HEK293 (cell line): ENCODE measurements around the gene PLEKHA1.

Experiments used
- CTCF ChIA-PET: fragments of 350-600 bp; formaldehyde crosslinking; extraction: SDS; loops from one replicate; lab custom pipeline; 2021; ENCODE audit warnings: antibody characterized with exemption; lab: Yijun Ruan, JAX
- POLR2A ChIA-PET: fragments of 300-600 bp; formaldehyde crosslinking; extraction: SDS; loops from one replicate; lab custom pipeline; 2020; ENCODE audit warnings: antibody characterized with exemption, inconsistent platforms; lab: Yijun Ruan, JAX
- H3K27ac ChIP-seq: fragments of 200-500 bp; sonication (Bioruptor generic); 2 replicates; pipeline ENCODE4 v1.5.1; 2014; ENCODE audit warnings: low read depth, low read length, control low read depth, inconsistent platforms; ENCODE audit errors: extremely low read depth
- H3K36me3 ChIP-seq, 2 experiments: fragments of 200-500 bp in 1 of 2; sonication (Bioruptor generic) in 1 of 2; 1 replicate in 1 of 2; 2 replicates in 1 of 2; pipeline ENCODE4 v1.5.1; 2014 to 2017; ENCODE audit warnings: inconsistent platforms in 2 of 2, low read length in 2 of 2; ENCODE audit not compliant: control insufficient read depth in 2 of 2, insufficient read depth in 1 of 2
- H3K4me1 ChIP-seq: fragments of 200-500 bp; sonication (Bioruptor generic); 2 replicates; pipeline ENCODE4 v1.5.1; 2014; ENCODE audit warnings: mild to moderate bottlenecking, low read length, inconsistent platforms; ENCODE audit not compliant: control insufficient read depth, insufficient read depth
- H3K4me3 ChIP-seq: 2 replicates; pipeline ENCODE4 v1.5.1; 2011; ENCODE audit warnings: low read depth, mild to moderate bottlenecking, control low read depth, low read length, moderate library complexity
- H3K9me3 ChIP-seq: fragments of 200-500 bp; sonication (Bioruptor generic); 2 replicates; pipeline ENCODE4 v1.5.1; 2014; ENCODE audit warnings: low read depth, low read length, inconsistent platforms; ENCODE audit not compliant: control insufficient read depth, insufficient read depth
- PRDM1 ChIP-seq: fragments of 450-650 bp; formaldehyde crosslinking; IDR thresholded peaks from 2 replicates; pipeline ENCODE4; 2016; ENCODE audit warnings: missing biosample characterization, missing genetic modification characterization
- PRDM4 ChIP-seq: fragments of 450-650 bp; formaldehyde crosslinking; IDR thresholded peaks from 2 replicates; pipeline ENCODE4 v1.5.1; 2017; ENCODE audit warnings: missing biosample characterization, missing genetic modification characterization
- ZNF157 ChIP-seq: fragments of 450-650 bp; formaldehyde crosslinking; IDR thresholded peaks from 2 replicates; pipeline ENCODE4 v1.5.1; 2016; ENCODE audit warnings: missing biosample characterization, missing genetic modification characterization
- ZNF221 ChIP-seq: fragments of 450-650 bp; formaldehyde crosslinking; IDR thresholded peaks from 2 replicates; pipeline ENCODE4 v1.5.1; 2017; ENCODE audit warnings: missing biosample characterization, missing genetic modification characterization, borderline replicate concordance
- ZNF335 ChIP-seq: fragments of 450-650 bp; formaldehyde crosslinking; conservative IDR thresholded peaks from 2 replicates; pipeline ENCODE4 v1.5.1; 2016; ENCODE audit warnings: missing biosample characterization, missing genetic modification characterization
- ZNF510 ChIP-seq: fragments of 450-650 bp; formaldehyde crosslinking; IDR thresholded peaks from 2 replicates; pipeline ENCODE4 v1.5.1; 2018; ENCODE audit warnings: mild to moderate bottlenecking, missing genetic modification characterization, missing biosample characterization; ENCODE audit not compliant: insufficient replicate concordance
- ZNF585B ChIP-seq: fragments of 450-650 bp; formaldehyde crosslinking; IDR thresholded peaks from 2 replicates; pipeline ENCODE4 v1.5.1; 2016; ENCODE audit warnings: missing biosample characterization, missing genetic modification characterization
- ZNF626 ChIP-seq: fragments of 450-650 bp; sonication (Bioruptor Pico); formaldehyde crosslinking; IDR thresholded peaks from 2 replicates; pipeline ENCODE4 v1.5.1; 2018; ENCODE audit warnings: missing biosample characterization, missing genetic modification characterization, inconsistent platforms
- ZNF830 ChIP-seq: fragments of 450-650 bp; IDR thresholded peaks from 2 replicates; pipeline ENCODE4 v1.5.0; 2018; ENCODE audit warnings: missing biosample characterization, missing genetic modification characterization, low read depth, mild to moderate bottlenecking, moderate library complexity
- ZNF843 ChIP-seq: fragments of 450-650 bp; formaldehyde crosslinking; IDR thresholded peaks from 2 replicates; pipeline ENCODE4 v1.5.1; 2016; ENCODE audit warnings: missing biosample characterization, missing genetic modification characterization
- TF ChIP-seq, protein P1 (sequence below): fragments of 450-650 bp; formaldehyde crosslinking; IDR thresholded peaks from 2 replicates; pipeline ENCODE4 v1.5.1; 2016; ENCODE audit warnings: missing biosample characterization, missing genetic modification characterization, borderline replicate concordance
- TF ChIP-seq, protein P2 (sequence below): fragments of 450-650 bp; formaldehyde crosslinking; conservative IDR thresholded peaks from 2 replicates; pipeline ENCODE4 v1.5.1; 2016; ENCODE audit warnings: low read depth, missing biosample characterization, missing genetic modification characterization

The PLEKHA1 gene

GRCh38 chr10:122421742-122422141 is 47.2 kb downstream of the PLEKHA1 start (continued):
- TF ChIP-seq, protein P1, sequence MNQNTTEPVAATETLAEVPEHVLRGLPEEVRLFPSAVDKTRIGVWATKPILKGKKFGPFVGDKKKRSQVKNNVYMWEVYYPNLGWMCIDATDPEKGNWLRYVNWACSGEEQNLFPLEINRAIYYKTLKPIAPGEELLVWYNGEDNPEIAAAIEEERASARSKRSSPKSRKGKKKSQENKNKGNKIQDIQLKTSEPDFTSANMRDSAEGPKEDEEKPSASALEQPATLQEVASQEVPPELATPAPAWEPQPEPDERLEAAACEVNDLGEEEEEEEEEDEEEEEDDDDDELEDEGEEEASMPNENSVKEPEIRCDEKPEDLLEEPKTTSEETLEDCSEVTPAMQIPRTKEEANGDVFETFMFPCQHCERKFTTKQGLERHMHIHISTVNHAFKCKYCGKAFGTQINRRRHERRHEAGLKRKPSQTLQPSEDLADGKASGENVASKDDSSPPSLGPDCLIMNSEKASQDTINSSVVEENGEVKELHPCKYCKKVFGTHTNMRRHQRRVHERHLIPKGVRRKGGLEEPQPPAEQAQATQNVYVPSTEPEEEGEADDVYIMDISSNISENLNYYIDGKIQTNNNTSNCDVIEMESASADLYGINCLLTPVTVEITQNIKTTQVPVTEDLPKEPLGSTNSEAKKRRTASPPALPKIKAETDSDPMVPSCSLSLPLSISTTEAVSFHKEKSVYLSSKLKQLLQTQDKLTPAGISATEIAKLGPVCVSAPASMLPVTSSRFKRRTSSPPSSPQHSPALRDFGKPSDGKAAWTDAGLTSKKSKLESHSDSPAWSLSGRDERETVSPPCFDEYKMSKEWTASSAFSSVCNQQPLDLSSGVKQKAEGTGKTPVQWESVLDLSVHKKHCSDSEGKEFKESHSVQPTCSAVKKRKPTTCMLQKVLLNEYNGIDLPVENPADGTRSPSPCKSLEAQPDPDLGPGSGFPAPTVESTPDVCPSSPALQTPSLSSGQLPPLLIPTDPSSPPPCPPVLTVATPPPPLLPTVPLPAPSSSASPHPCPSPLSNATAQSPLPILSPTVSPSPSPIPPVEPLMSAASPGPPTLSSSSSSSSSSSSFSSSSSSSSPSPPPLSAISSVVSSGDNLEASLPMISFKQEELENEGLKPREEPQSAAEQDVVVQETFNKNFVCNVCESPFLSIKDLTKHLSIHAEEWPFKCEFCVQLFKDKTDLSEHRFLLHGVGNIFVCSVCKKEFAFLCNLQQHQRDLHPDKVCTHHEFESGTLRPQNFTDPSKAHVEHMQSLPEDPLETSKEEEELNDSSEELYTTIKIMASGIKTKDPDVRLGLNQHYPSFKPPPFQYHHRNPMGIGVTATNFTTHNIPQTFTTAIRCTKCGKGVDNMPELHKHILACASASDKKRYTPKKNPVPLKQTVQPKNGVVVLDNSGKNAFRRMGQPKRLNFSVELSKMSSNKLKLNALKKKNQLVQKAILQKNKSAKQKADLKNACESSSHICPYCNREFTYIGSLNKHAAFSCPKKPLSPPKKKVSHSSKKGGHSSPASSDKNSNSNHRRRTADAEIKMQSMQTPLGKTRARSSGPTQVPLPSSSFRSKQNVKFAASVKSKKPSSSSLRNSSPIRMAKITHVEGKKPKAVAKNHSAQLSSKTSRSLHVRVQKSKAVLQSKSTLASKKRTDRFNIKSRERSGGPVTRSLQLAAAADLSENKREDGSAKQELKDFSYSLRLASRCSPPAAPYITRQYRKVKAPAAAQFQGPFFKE (tag by site-specific recombination) = no peak
- TF ChIP-seq ZNF221 (tag by site-specific recombination) (no peak), ZNF335 (tag by site-specific recombination) (no peak), ZNF830 (tag by site-specific recombination) (no peak), ZNF157 (no peak), ZNF585B (tag by site-specific recombination) (no peak), ZNF510 (tag by site-specific recombination) (no peak), ZNF626 (tag by site-specific recombination) (no peak)
- TF ChIP-seq, protein P2, sequence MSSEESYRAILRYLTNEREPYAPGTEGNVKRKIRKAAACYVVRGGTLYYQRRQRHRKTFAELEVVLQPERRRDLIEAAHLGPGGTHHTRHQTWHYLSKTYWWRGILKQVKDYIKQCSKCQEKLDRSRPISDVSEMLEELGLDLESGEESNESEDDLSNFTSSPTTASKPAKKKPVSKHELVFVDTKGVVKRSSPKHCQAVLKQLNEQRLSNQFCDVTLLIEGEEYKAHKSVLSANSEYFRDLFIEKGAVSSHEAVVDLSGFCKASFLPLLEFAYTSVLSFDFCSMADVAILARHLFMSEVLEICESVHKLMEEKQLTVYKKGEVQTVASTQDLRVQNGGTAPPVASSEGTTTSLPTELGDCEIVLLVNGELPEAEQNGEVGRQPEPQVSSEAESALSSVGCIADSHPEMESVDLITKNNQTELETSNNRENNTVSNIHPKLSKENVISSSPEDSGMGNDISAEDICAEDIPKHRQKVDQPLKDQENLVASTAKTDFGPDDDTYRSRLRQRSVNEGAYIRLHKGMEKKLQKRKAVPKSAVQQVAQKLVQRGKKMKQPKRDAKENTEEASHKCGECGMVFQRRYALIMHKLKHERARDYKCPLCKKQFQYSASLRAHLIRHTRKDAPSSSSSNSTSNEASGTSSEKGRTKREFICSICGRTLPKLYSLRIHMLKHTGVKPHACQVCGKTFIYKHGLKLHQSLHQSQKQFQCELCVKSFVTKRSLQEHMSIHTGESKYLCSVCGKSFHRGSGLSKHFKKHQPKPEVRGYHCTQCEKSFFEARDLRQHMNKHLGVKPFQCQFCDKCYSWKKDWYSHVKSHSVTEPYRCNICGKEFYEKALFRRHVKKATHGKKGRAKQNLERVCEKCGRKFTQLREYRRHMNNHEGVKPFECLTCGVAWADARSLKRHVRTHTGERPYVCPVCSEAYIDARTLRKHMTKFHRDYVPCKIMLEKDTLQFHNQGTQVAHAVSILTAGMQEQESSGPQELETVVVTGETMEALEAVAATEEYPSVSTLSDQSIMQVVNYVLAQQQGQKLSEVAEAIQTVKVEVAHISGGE (tag by site-specific recombination) = no peak
- TF ChIP-seq, all 188 proteins: peak for 0

DNA sequence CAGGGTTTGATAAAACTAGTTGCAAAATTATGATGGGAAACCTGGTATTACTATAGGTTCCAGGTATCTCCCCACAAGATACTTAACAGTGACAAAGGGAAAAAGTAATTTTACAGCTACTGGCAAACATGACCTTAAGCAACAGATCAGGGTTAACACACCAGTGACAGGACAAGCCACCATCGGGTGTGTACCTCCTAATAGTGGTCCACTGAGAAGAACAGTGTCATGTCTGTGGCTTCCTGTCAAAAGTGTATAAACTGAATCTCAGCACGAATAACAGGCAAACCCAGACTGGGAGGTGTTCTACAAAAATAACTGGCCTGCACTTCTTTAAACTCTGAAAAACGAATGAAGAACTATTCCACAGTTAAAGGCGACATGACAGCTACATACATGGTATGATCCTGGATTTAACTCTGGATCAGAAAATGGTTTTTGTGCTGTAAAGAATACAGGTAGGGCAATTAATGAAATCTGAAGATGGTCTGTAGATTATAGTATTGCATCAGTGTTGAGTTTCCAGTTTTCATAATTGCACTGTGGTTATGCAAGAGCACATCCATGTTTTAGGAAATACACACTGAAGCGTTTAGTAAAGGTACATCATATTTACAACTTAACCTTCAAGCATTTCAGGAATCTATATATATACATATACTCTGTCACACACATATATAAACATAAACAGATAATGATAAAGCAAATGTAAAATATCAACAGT is 47.9 kb downstream of the PLEKHA1 start:
- peaks cover 13 to 18% of the 10 kb centered on the region in 2 experiments for H3K36me3 ChIP-seq
- TF ChIP-seq PRDM1 (tag by site-specific recombination) (no peak), PRDM4 (tag by site-specific recombination) (no peak), ZNF843 (tag by site-specific recombination) (no peak)
- TF ChIP-seq, all 188 proteins: peak for 0
- Histone ChIP-seq H3K4me3 (no peak overlapping the region), H3K4me1 (no peaks in the 10 kb centered on the region), H3K27ac (no peak overlapping the region), H3K9me3 (no peaks in the 10 kb centered on the region)
- POLR2A ChIA-PET = no interaction called here
- CTCF ChIA-PET = interaction anchor here (0.6 to 1.9 kb wide), 3 partner anchors 124 to 1249 kb away, joined by 3 to 9 read pairs (median 4); no protein-coding TSS in a partner anchor
